Stomach (tissue), 4 donors: Measurements from ENCODE around the gene GUCY1A2.

Source experiments
- POLR2A ChIP-seq, 4 donors: fragments of 450-650 bp; IDR thresholded peaks; one replicate each; pipeline ENCODE4 v1.6.1; 2016; ENCODE audit warnings: antibody characterized with exemption in 4 of 4, control low read depth in 2 of 4, mild to moderate bottlenecking in 1 of 4, moderate library complexity in 1 of 4
- POLR2AphosphoS5 ChIP-seq, 3 donors: sonication (generic); formaldehyde crosslinking; IDR thresholded peaks; one replicate each; pipeline ENCODE4 v1.6.1; 2016; ENCODE audit warnings: antibody characterized with exemption in 3 of 3
- TF ChIP-seq, protein P1 (sequence below), 7 experiments: fragments of 450-650 bp in 4 of 7; fragments of 200-600 bp in 3 of 7; sonication (generic) in 3 of 7; IDR thresholded peaks; one replicate each; pipeline ENCODE4 v1.5.1; 2016 to 2019; ENCODE audit warnings: antibody characterized with exemption in 7 of 7, control low read depth in 2 of 7, mild to moderate bottlenecking in 1 of 7

DNA sequence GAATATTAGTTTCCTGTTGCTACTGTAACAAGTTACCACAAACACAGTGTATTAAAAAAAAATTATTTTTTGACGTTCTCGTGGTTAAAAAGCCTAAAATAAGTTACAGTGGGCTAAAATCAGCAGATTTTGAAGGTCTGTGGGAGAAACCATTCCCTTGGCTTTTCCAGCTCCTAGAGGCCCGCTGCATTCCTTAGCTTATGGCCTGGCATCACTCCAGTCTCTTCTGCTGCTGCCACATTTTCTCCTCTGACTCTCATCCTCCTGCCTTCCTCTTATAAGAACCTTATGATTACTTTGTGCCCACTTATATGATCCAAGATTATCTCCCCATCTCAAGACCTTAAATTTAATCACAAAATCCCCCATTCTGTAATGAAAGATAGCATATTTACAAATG, 392.7 kb downstream of the GUCY1A2 start:
- TF ChIP-seq, protein P1, sequence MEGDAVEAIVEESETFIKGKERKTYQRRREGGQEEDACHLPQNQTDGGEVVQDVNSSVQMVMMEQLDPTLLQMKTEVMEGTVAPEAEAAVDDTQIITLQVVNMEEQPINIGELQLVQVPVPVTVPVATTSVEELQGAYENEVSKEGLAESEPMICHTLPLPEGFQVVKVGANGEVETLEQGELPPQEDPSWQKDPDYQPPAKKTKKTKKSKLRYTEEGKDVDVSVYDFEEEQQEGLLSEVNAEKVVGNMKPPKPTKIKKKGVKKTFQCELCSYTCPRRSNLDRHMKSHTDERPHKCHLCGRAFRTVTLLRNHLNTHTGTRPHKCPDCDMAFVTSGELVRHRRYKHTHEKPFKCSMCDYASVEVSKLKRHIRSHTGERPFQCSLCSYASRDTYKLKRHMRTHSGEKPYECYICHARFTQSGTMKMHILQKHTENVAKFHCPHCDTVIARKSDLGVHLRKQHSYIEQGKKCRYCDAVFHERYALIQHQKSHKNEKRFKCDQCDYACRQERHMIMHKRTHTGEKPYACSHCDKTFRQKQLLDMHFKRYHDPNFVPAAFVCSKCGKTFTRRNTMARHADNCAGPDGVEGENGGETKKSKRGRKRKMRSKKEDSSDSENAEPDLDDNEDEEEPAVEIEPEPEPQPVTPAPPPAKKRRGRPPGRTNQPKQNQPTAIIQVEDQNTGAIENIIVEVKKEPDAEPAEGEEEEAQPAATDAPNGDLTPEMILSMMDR (IDR thresholded peaks at IDR 0.05), result no peak
- no peak for TF ChIP-seq POLR2AphosphoS5 (IDR thresholded peaks at IDR 0.05)
- TF ChIP-seq POLR2A (IDR thresholded peaks at IDR 0.05), result no peak
